GM19467 (cell line): ENCODE measurements around the gene UBTF.

ENCODE experiments used
- ATAC-seq: cut with Tn5 transposase; IDR thresholded peaks from one replicate; pipeline ENCODE4 v1.9.1; 2021; ENCODE audit warnings: mild to moderate bottlenecking, moderate library complexity; ENCODE audit not compliant: unreplicated experiment

UBTF gene, protein sequence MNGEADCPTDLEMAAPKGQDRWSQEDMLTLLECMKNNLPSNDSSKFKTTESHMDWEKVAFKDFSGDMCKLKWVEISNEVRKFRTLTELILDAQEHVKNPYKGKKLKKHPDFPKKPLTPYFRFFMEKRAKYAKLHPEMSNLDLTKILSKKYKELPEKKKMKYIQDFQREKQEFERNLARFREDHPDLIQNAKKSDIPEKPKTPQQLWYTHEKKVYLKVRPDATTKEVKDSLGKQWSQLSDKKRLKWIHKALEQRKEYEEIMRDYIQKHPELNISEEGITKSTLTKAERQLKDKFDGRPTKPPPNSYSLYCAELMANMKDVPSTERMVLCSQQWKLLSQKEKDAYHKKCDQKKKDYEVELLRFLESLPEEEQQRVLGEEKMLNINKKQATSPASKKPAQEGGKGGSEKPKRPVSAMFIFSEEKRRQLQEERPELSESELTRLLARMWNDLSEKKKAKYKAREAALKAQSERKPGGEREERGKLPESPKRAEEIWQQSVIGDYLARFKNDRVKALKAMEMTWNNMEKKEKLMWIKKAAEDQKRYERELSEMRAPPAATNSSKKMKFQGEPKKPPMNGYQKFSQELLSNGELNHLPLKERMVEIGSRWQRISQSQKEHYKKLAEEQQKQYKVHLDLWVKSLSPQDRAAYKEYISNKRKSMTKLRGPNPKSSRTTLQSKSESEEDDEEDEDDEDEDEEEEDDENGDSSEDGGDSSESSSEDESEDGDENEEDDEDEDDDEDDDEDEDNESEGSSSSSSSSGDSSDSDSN

DNA sequence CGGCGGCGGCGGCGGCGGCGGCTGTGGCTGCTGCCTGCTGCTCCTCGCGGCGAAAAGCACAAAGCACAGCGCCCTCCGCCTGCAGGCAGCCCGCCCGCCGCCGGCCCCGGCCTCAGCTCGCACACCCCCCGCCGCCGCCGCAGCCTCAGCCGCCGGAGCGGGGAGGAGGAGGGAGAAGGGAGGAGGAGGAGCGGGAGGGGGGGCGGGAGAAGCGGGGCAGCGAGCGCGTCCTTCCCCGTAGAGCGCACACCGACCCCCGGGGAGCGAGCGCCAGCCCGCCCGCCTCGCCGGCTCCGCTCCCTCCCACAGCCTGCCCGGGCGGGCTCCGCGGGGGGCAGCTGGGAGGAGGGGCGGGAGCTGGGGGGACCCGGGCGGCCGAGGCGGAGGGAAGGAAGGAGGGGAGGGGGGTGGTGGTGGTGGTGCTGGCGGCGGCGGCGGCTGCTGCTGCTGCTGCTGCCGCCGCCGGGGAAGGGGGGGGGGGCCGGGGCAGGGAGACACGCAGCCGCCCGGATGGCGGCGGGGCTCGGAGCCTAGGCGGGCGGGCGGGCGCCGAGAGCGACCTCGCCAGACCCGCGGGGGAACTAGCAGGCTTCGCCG is at the start of gene UBTF:
UBTF (minus strand) TSS at position 60 of the 597 bp plus-strand sequence. CDS start 1,446 bp downstream, outside the sequence.
- ATAC-seq = peak; percentile 5

DNA sequence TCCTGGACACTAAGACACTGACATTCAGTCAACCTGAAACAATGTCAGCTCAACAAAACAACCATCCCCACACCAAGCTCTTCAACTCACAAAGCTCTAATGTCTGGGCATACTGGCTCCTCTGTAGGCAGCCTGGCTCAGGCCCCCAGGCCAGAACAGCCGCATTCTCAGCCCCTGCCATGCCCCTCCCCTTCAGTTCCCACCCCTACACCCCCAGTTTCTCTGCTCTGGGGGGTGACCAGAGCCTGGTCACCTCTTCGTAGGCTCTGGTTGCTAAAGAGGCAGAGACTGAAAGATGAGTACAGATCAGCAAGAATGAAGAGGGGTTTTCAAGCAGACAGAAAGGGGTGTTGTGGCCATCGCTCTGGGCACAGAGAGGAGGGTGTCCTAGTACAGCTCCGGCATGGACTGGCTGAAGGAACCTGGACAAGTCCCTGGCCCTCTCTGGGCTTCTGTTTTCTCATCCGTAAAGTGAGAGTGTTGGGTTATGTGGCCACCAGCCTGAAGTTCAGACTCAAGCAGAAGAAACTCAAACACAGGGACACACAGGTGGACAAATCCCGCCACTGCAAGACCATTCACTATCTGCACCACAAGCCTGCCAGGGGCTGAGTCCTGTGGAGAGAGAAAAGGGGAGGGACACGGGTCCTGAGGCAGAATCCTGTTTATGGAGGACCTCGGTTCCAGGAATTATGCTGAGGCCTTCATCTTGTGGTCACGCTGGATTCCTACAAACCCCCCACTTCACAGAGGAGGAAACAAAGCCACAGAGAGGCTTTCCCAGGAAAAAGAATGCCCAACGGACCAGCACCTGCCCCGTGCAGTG is 49.4 kb upstream of the UBTF start:
- ATAC-seq = no peak

DNA sequence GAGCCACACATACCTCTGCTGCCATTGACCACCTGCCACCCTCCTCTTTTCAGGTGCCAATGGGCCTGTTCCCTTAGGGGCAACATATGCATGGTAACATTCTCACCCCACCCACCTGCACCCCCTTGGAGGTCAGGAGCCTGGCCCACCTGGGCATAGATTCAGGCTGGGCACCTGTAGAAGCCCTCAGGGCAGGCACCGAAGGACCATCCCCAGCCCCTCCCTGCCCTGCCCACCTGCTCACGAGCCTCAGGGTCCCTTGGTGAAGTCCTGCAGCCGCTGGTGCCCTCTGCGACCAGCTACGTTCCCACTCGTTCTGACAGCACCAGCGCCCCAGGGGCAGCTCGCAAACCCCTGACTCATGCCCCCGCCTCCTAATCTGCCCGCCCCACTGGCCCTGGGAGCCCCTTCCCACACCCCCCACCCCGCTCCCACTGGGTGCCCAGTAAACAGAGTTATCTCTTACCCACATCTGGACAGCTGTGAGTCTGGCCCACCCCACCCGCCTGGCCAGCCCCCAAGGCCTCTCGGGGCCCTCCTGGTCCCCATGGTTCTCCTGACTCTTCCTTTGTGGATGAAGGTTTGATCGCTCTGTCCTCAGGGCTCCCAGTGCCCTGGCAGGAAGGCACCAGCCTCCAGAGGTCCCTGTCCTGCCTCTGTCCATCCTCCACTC is 48.5 kb upstream of the UBTF start, which contains the start of gene SLC4A1:
SLC4A1 (minus strand) TSS at position 318 of the 673 bp plus-strand sequence. CDS start 5,269 bp downstream, outside the sequence.
- no peak for ATAC-seq

DNA sequence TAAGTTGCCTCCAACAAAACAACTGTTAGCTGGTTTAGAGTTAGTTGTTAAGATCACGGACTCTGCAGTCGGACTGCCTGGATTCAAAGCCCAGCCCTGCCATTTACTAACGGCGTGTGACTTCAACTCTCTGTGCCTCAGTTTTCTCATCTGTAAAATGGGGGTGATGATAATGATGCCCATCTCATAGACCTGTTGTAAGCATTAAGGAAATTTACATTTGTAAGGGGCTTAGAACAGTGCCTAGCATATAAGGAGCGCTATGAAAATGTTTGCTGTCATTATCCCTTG is 47.6 kb upstream of the UBTF start:
- ATAC-seq = no peak

DNA sequence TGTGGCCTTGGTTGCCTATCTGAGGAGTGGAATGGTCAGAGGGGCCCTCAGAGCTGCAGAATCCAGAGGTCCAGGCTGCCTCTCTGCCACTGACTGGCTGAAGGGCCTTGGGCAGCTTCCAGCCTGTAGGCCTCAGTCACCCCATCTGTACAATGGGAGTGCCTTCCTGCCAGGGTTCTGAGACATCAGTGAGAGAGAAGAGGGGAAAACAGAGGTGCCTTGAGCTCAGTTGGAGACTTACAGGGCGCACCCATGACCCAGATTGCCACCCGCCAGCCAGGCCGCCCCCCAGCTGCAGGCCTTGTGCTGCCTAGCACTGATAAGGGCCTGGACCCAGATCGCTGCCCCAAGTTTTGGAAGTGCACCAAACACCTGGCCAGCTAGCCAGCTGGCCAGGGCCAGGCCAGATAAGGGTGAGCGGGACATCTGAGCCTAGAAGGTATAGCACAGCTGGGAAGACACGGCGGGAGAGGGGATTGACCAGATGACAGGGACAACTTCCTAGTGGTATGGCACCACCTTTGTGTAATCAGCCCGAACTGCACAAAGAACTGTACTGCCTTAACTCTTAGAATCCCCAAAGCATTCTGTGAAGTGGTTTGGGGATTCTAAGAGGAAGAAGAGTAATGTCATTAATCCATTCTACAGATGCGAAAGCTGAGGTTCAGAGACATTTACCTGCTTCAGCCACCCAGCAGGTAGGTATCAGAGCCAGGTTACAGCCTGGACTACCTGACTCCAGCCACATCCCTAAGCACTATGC is 47.1 kb upstream of the UBTF start:
- no peak for ATAC-seq

DNA sequence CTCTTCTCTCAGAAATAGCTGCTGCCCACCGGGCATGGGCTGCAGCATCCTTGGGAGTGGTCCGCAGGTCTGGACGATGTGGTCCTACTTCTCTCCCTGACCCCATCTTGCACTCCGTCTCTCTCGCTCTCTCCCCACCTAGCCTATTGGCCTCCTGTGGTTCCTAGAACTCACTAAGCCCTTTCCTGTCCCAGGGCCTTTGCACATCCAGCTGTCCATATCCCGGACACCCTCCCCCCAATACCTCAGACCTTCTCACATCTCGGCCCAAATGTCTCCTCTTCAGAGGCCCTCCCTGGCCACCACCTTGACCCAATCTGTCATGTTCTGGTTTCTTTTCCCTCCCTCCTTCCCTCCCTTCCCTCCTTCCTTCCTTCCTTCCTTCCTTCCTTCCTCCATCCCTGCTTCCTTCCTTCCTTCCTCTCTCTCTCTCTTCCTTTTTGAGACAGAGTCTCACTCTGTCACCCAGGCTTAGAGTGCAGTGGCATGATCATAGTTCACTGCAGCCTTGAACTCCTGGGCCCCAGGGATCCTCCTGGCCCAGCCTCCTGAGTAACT is 43.9 kb upstream of the UBTF start:
- ATAC-seq = no peak

DNA sequence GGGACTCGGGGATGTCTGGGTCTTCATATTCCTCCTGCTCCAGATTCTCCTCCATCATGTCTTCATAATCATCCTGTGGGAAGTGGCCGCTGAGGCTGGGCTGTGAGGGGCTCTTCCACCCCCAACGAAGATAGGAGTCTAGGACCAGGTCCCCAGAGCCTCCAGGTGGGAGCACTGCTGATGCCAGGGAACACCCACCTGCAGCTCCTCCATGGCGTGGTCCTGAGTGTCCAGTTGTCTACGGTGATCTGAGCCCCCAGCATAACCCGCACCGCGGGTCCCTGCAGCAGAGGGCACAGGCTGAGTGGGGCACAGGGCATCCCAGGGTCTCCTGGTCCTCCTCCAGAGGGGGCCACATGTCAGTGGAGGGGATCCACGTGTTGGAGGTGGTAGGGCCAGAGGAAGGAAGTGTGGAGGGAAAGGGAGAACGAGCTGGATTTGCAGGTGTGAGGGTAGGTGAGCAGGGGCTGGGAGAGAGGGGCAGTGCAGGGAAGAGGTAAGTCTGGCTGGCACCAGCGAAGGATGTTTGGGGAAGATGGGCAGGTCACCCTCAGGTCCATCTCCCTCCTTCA is 43.3 kb upstream of the UBTF start:
- no peak for ATAC-seq

DNA sequence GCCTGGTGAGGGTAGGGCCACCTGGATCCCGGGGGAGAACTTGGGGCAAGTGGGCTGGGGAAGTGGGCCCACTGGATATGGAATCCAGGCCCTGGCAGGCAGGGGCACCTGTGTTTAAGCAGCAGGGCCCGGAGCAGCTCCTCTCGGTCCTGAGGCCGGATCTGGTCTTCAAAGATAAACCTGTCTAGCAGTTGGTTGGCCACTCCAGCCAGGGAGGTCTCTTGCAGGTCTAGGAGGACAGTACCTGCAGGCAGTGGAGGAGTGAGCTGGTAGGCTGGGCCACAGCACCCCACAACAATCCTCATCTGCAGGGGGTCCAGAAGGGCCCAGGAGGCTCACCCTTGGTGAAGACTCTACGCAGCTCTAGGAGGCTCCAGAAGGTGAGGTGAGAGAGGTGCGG is 40.8 kb upstream of the UBTF start:
- ATAC-seq = no peak

DNA sequence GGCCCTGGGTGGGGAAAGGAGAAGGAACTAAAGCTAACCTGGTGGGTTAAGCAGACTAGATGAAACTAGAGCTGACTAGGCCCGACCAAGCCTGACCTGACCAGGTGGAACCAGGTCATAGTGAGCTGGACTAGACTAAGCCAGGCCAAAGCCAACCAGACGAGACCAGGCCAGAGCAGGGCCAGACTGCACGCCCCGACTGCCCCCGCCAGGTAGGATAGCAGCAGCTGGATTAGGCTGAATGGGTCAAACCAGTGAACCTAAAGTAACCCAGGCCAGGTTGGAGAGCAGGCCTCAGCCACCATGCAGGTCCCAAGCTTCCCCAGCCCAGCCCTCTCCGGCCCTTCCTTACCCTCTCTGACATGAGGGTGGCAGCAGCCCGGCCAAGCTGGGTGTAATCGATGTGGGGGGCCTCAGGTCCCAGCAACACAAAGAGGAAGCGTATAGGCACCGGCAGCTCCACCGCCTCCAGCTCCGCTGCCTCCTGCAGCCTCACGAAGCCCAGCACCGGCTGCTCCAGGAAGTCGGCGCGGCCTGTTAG is 39.4 kb upstream of the UBTF start:
- no peak for ATAC-seq

DNA sequence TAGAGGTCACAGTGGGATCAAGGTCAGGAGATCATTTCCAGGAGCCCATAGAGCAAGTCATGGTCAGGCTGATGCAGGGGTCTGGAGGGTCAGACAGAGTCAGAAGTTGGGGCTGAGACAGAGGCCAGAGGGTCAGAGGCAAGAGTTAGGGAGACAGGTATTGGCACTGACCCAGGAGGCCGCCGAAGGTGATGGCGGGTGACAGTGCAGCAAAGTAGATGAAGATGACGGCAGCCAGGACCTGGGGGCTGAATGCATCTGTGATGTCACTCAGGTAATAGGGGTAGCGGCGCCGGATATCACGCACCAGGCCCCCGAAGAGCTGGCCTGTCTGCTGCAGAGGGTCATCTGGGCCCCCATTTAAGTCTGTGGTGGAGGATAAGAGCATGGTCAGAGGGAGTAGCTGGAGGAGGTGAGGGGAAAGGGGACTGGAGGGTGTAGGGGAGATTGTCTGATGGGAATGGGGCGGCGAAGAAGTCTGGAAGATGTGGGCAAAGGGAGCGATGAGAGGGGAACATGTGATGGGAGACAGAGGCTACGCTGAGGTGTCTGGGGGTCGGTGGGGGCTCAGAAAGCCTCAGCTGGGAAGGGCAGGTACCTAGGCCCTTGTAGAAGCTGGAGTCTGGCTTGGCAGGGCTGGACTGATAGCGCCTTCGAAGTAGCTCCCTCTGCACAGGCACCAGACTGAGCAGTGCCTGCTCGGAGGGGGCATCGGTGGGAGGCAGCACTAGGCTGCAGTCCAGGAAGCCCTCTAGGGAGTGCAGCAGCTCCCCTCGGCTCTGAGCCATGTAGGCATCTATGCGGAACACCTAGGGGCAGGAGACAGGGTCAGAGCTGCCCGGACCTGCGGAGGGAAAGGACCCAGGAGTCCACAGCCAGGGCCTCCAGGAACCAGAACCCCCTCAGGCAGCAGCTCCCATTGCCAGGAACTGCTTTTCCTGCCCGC is 38.6 kb upstream of the UBTF start:
- ATAC-seq = no peak

DNA sequence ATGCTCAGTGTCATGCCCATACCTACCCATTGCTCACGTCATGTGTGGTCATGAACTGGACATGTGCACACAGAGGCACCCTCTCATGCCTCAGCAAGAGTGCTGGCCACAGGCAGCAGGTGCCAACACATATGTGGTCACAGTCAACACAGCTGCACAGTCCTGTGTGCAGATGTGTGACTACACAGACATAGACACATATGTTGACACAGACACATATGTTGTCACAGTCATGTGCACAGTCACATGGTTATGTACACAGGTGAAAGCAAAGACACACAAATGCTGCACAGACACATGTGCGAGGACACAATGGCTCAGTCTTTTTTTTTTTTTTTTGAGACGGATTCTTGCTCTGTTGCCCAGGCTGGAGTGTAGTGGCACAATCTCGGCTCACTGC is 37.2 kb upstream of the UBTF start:
- no peak for ATAC-seq

DNA sequence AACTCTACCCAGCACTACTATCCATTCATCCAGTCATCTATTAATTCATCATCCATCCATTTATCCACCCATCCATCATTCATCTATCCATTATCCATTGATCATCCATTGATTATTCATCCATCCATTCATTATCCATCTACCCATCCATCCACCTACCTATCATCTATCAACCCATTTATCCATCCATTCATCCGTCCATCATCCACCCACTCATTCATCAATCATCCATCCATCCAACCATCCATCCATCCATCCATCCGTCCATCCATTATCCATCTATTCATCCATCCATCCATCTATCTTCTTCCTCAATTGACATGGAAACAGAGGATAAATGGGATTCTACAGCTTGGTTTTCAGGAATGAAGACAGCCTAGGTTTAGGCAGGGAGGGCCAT is 36.4 kb upstream of the UBTF start:
- no peak for ATAC-seq

DNA sequence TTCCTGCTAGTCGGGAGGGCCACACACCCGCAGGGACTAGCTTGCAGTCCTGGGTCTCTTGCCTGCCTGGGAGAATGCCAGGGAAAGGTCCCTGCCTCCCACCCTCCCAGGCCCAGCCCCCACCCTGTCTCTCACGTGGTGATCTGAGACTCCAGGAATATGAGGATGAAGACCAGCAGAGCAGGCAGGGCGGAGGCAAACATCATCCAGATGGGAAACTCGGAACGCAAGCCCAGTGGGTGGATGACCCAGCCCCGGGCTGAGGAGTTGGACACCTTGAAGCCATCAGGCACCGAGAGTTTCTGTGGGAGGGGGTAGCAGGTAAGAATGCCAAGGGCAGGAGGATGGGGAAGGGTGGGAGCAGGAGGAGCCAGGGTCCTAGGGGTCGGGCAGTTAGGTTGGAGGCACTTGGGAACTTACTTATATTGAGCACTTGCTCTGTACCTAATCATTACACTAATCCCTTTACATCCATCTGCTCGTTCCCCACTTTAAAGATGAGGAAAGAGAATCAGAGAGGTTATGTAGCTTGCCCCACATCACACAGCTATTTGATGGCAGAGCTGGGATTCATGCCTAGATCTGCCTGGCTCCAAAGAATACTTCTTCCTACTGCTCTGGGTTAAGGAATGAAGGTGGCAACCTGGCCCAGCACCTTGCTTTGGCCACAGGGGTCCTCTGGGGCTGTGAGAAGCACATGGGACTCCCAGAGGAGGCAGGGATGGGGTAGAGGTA is 35.1 kb upstream of the UBTF start:
- ATAC-seq = no peak

DNA sequence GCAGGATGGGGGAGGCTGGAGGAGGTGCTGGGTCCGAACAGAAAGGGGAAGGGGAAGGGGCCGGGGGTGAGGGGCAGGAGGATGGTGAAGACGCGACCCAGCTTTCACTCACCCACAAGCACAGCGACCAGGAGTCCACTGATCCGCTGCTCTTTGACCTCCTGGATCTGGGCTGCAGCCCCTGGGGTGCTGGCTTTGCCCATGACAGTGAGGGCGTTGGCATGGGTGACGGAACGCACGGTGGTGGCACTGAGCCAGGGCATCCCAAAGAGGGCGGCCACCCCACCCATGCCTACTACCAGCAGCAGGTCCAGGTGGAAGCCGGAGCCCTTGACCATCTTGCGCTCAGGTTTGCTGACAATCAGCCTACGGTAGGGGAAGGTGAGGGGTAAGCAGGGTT is 33.5 kb upstream of the UBTF start:
- ATAC-seq = no peak

DNA sequence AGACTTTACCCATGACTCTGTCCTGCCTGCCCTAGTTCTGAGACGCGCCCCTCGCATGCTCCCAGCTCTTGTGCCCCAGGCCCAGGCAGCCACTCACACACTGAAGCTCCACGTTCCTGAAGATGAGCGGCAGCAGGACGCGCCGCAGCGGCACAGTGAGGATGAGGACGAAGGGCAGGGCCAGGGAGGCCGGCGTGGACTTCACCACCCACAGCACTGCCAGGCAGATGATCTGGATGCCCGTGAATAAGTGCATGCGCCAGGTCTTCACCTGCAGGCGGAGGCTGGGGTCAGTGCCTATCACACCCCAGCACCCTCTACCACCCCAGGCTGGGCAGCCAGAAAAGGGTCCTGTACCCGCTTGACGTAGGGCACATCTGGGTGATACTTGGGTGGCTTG is 31.6 kb upstream of the UBTF start:
- no peak for ATAC-seq

DNA sequence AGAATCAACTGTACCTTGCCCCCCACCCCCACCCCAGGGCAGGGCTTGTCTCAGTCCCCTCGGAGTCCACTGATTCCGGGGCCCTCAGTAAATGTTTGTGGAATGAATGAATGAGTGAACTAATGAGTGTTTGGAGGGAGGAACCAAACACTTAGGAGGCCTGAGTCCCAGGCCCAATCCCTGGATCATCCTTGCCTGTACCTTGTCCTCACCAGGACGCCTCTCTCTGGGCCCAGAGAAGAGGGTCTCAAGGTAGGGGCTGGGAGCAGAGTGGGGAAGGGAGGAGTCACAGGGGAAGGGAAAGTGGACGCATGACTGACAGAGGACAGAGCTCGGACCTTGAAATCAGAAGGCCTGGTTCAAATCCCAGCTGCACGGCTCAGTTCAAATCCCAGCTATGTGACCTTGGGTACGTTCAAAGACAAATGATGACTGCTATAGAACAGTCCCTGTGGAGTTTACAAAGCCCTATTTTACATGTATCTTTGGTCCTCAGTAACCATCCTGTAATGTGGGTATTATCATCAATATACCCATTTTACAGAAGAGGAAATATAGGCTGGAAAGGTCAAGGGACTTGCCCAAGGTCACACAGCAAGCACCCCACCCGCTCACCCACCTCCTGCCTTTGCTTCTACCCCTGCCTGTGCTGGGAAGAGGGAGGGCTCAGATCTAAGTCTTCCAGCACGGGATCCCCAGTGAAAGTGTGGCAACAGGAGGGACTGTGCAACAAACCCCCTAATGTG is 30.2 kb upstream of the UBTF start:
- no peak for ATAC-seq
